Cardiac muscle cell (in vitro differentiated cells and primary cell): ENCODE results near the gene FAN1. TPM values are rescaled to one million over a fixed set of nuclear protein-coding genes. Genes with fewer than 3 reads are reported as not detected.

Source experiments
- DNase-seq, 2 donors: peaks; one replicate each; pipeline versions ENCODE4 v3.0.0 to v3.0.0-alpha.2; 2010 to 2017; ENCODE audit warnings: low read depth in 1 of 2, low spot score in 1 of 2
- H3K27ac ChIP-seq: fragments of 200-600 bp; sonication (generic); 2 replicates; pipeline ENCODE4 v1.5.1; 2016
- H3K27me3 ChIP-seq: fragments of 200-600 bp; sonication (generic); 2 replicates; pipeline ENCODE4 v1.6.0; 2016; ENCODE audit warnings: control low read depth
- H3K36me3 ChIP-seq: fragments of 200-600 bp; sonication (generic); 2 replicates; pipeline ENCODE4 v1.5.1; 2016; ENCODE audit warnings: control low read depth
- H3K4me1 ChIP-seq: fragments of 200-600 bp; sonication (generic); 2 replicates; pipeline ENCODE4 v1.8.1; 2017; ENCODE audit warnings: low read depth, mild to moderate bottlenecking, mixed run types
- H3K4me3 ChIP-seq: fragments of 200-600 bp; sonication (generic); 2 replicates; pipeline ENCODE4 v1.5.1; 2016; ENCODE audit warnings: mild to moderate bottlenecking
- H3K9me3 ChIP-seq: fragments of 200-600 bp; sonication (generic); 2 replicates; pipeline ENCODE4 v1.5.1; 2017; ENCODE audit warnings: low read depth, mild to moderate bottlenecking, control low read depth
- polyA plus RNA-seq: library from polyadenylated mRNA; unstranded; fragments of >200 nt; fragmentation: Nextera tagmentation; extraction: Ambion mirVana; gene quantifications from 2 replicates; pipeline ENCODE4 v1.2.1, GENCODE V29; 2016
- total RNA-seq: library from RNA; depleted of rRNA; stranded (reverse); fragments of >200 nt; gene quantifications from 2 replicates; pipeline ENCODE4 v1.2.3, GENCODE V29; 2016
- TF ChIP-seq, protein P1 (sequence below): IDR thresholded peaks from 2 replicates; pipeline ENCODE4 v1.5.1; 2012; ENCODE audit warnings: low read depth, mild to moderate bottlenecking, low read length

FAN1 gene
- total and polyA plus RNA-seq, 2 experiments from 2014 or later: 18.3 to 26.8 TPM

DNA sequence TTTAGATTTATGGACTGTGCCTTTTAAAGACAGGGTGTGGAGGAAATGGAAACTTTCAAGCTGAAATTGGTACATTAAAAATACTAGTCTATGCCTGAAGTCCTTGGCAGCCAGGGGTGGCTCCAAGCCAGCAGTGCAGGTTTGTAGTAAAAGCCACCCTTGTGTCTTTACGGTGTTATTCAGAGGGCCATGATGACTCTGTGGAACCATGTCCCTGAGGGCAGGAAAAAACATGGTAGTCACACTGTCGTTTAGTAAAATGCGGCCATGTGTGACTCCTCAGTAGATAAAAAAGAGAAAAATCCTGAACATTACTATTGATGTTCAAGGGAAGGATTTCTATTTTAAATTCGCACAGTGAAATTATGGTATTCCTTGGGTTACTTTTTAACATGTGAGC, 2.7 kb downstream of the FAN1 start:
- no peak for DNase-seq
- peaks cover 14% of the 10 kb centered on the region for H3K36me3 ChIP-seq
- TF ChIP-seq, protein P1, sequence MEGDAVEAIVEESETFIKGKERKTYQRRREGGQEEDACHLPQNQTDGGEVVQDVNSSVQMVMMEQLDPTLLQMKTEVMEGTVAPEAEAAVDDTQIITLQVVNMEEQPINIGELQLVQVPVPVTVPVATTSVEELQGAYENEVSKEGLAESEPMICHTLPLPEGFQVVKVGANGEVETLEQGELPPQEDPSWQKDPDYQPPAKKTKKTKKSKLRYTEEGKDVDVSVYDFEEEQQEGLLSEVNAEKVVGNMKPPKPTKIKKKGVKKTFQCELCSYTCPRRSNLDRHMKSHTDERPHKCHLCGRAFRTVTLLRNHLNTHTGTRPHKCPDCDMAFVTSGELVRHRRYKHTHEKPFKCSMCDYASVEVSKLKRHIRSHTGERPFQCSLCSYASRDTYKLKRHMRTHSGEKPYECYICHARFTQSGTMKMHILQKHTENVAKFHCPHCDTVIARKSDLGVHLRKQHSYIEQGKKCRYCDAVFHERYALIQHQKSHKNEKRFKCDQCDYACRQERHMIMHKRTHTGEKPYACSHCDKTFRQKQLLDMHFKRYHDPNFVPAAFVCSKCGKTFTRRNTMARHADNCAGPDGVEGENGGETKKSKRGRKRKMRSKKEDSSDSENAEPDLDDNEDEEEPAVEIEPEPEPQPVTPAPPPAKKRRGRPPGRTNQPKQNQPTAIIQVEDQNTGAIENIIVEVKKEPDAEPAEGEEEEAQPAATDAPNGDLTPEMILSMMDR: no peak
- H3K27ac ChIP-seq: no peak overlapping the region
- no peaks in the 10 kb centered on the region for H3K9me3 ChIP-seq
- no peaks in the 10 kb centered on the region for H3K27me3 ChIP-seq
- H3K4me3 ChIP-seq: no peak overlapping the region
- peaks cover 7% of the 10 kb centered on the region for H3K4me1 ChIP-seq

DNA sequence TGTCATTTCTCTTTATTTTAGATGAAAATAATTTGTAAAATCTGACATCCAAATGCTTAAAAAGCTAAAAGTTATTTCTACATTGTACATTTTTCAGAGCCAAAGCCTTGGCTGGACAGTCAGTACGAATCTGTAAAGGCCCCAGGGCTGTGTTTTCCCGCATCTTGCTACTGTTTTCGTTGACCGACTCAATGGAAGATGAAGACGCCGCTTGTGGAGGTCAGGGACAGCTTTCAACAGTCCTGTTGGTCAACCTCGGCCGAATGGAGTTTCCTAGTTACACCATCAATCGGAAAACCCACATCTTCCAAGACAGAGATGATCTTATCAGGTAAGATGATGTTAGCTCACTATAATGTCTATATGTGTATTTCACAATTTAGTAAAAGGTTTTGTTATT, 10.0 kb downstream of the FAN1 start:
- H3K36me3 ChIP-seq: peaks cover 55% of the 10 kb centered on the region
- TF ChIP-seq, protein P1: no peak

DNA sequence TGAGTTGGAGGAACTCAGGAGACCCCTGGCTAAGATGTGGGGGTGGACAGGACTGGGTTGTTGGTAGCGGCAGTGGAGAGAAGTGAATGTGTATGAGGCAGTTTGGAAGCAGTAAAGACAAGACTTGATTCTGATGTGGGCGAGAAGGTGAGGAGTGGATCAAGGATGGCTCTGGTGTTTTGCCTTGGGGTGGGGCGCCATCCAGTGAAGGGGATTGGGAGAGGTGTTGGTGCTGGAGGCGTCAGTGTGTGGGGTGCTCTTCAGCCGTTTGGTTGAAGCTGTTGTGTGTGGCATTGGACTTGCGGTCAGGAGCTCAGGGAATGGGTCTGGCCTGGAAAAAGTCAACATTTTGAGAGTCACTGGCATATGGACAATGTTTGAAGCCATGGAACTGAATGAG, 13.3 kb downstream of the FAN1 start:
- Histone ChIP-seq H3K4me3 (no peak overlapping the region), H3K9me3 (no peaks in the 10 kb centered on the region), H3K36me3 (peaks cover 69% of the 10 kb centered on the region), H3K27ac (no peak overlapping the region), H3K4me1 (no peaks in the 10 kb centered on the region), H3K27me3 (no peaks in the 10 kb centered on the region)
- no peak for DNase-seq
- TF ChIP-seq, protein P1: no peak

More for the DNA sequence above, 10.0 kb downstream of the FAN1 start:
- no peaks in the 10 kb centered on the region for H3K27me3 ChIP-seq
- no peaks in the 10 kb centered on the region for H3K4me1 ChIP-seq
- H3K4me3 ChIP-seq: no peak overlapping the region
- no peak for DNase-seq
- no peak overlapping the region for H3K27ac ChIP-seq
- no peaks in the 10 kb centered on the region for H3K9me3 ChIP-seq

DNA sequence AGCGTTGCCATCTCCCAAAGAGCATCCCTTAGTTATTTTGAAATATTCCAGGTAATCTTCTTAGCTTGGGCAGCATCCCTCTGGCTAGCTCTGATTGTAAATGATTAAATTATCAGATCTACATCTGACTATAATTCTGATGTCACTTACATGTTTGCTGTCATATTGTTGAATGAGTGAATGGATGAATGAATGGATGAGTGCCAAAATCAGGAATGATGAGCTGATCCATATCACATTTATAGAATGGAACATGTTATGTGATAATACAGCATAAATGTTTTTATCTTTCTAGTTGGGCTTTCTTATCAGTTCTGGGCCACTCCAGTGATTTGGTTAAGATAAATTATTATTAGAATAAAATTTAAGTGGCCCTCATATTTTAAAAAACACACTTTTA, 14.0 kb downstream of the FAN1 start:
- no peaks in the 10 kb centered on the region for H3K4me1 ChIP-seq
- TF ChIP-seq, protein P1: no peak
- H3K27me3 ChIP-seq: no peaks in the 10 kb centered on the region
- no peak for DNase-seq
- no peak overlapping the region for H3K4me3 ChIP-seq
- H3K9me3 ChIP-seq: no peaks in the 10 kb centered on the region
- no peak overlapping the region for H3K27ac ChIP-seq
- H3K36me3 ChIP-seq: peaks cover 73% of the 10 kb centered on the region

DNA sequence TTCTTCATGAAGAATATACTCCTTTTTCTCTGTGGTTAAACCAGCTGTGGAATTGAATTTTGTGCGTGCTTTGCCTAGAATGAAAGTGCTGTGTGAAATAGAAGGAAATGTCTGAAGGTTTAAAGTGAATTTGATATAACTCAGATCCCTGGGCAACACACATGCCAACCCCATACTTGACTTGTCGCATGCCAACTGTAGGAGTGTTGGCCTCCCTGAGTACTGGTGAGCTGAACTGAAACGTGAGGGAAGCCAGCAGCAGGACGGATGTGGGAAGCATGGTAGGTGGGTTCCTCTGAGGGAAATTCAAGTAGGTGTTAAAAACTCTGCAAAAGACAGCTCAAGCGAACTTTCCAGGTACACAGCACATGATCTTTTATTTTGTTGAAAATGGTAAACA, 14.7 kb downstream of the FAN1 start:
- no peak for DNase-seq
- Histone ChIP-seq H3K4me3 (no peak overlapping the region), H3K27ac (no peak overlapping the region), H3K27me3 (no peaks in the 10 kb centered on the region), H3K9me3 (no peaks in the 10 kb centered on the region), H3K36me3 (peaks cover 73% of the 10 kb centered on the region), H3K4me1 (no peaks in the 10 kb centered on the region)
- TF ChIP-seq, protein P1: no peak
